K562 (cell line): ENCODE measurements around the gene HEPACAM2. TPM values are rescaled to one million over a fixed set of nuclear protein-coding genes. Genes with fewer than 3 reads are reported as not detected.

Source experiments
- CREB5 ChIP-seq: fragments of 250-450 bp; sonication (Bioruptor Pico); IDR thresholded peaks from 2 replicates; pipeline ENCODE4 v1.5.0; 2020; ENCODE audit warnings: mild to moderate bottlenecking
- ELK3 ChIP-seq: fragments of 450-650 bp; formaldehyde crosslinking; IDR thresholded peaks from 2 replicates; pipeline ENCODE4 v1.4.0; 2020; ENCODE audit warnings: mild to moderate bottlenecking
- ETS1 ChIP-seq: conservative IDR thresholded peaks from 2 replicates; pipeline ENCODE4 v1.6.1; 2011; ENCODE audit warnings: low read depth, mild to moderate bottlenecking, low read length; ENCODE audit not compliant: control insufficient read depth
- HINFP ChIP-seq: fragments of 450-650 bp; conservative IDR thresholded peaks from 2 replicates; pipeline ENCODE4 v1.6.1; 2016; ENCODE audit warnings: missing genetic modification characterization, low read depth, mild to moderate bottlenecking, control low read depth, missing compliant biosample characterization
- HSF4 ChIP-seq: fragments of 250-450 bp; sonication (Bioruptor Pico); IDR thresholded peaks from 2 replicates; pipeline ENCODE4 v2.1.2; 2022; ENCODE audit warnings: mild to moderate bottlenecking, moderate library complexity, borderline replicate concordance
- KDM4B ChIP-seq, 2 experiments: fragments of 450-650 bp in 1 of 2; sonication (generic) in 1 of 2; IDR thresholded peaks; 2 replicates each; pipeline ENCODE4 v1.6.1; 2016 to 2017; ENCODE audit warnings: borderline replicate concordance in 2 of 2, antibody characterized with exemption in 1 of 2, low read depth in 1 of 2, mild to moderate bottlenecking in 1 of 2
- KLF13 ChIP-seq: fragments of 450-650 bp; IDR thresholded peaks from 2 replicates; pipeline ENCODE4 v1.6.1; 2016; ENCODE audit warnings: missing genetic modification characterization, low read depth, mild to moderate bottlenecking, missing compliant biosample characterization, moderate library complexity, borderline replicate concordance
- L3MBTL2 ChIP-seq: fragments of 450-650 bp; IDR thresholded peaks from 2 replicates; pipeline ENCODE4 v1.6.1; 2016; ENCODE audit warnings: mild to moderate bottlenecking, moderate library complexity
- MCM5 ChIP-seq: fragments of 450-650 bp; IDR thresholded peaks from 2 replicates; pipeline ENCODE4 v1.6.1; 2016; ENCODE audit warnings: low read depth
- POLR2B ChIP-seq: fragments of 450-650 bp; IDR thresholded peaks from 2 replicates; pipeline ENCODE4 v1.6.1; 2018; ENCODE audit warnings: low read depth; ENCODE audit not compliant: partially characterized antibody
- RFX7 ChIP-seq: fragments of 250-450 bp; sonication (Bioruptor Pico); IDR thresholded peaks from 2 replicates; pipeline ENCODE4 v1.5.1; 2021; ENCODE audit warnings: mild to moderate bottlenecking
- TCF3 ChIP-seq: sonication (generic); formaldehyde crosslinking; IDR thresholded peaks from 2 replicates; pipeline ENCODE4 v1.4.0; 2020; ENCODE audit warnings: mild to moderate bottlenecking, missing genetic modification reagents
- ZC3H4 ChIP-seq: sonication (generic); formaldehyde crosslinking; IDR thresholded peaks from 2 replicates; pipeline ENCODE4 v1.9.0; 2021; ENCODE audit warnings: missing genetic modification reagents, borderline replicate concordance
- ZNF232 ChIP-seq: sonication (generic); formaldehyde crosslinking; IDR thresholded peaks from 2 replicates; pipeline ENCODE4 v1.8.0; 2022; ENCODE audit warnings: mild to moderate bottlenecking, missing genetic modification reagents
- ZNF592 ChIP-seq: fragments of 450-650 bp; IDR thresholded peaks from 2 replicates; pipeline ENCODE4 v1.6.1; 2017; ENCODE audit warnings: antibody characterized with exemption, mild to moderate bottlenecking
- ZNF655 ChIP-seq: fragments of 250-450 bp; sonication (Bioruptor Pico); IDR thresholded peaks from 2 replicates; pipeline ENCODE4 v1.5.0; 2021
- polyA plus RNA-seq, 8 experiments: library from polyadenylated mRNA; depleted of rRNA in 4 of 8; stranded (reverse) in 5 of 8; unstranded in 3 of 8; fragments of >200 nt; fragmentation: Nextera tagmentation in 2 of 8; fragmentation: Illumina TruSeq in 1 of 8; extraction: Ambion mirVana in 2 of 8; extraction: Trizol in 1 of 8; gene quantifications; 2 replicates each; pipeline versions ENCODE4 v1.2.1 to v1.2.3, GENCODE V29; 2011 to 2014; ENCODE audit warnings: inconsistent platforms in 1 of 8, missing spikeins in 1 of 8
- total RNA-seq, 7 experiments: library from RNA; depleted of rRNA in 6 of 7; stranded (reverse); fragments of >200 nt in 6 of 7; fragmentation: Illumina TruSeq in 2 of 7; extraction: Trizol in 2 of 7; gene quantifications; 2 replicates each; pipeline versions ENCODE4 v1.2.1 to v1.2.3, GENCODE V29; 2011 to 2021; ENCODE audit warnings: low replicate concordance in 1 of 7

The HEPACAM2 gene
- total and polyA plus RNA-seq, 9 of the 15 experiments (the other 6 are each of a cell fraction or from before 2014, with no cell fraction given), result 2.0 to 6.5 (median 3.9) TPM

GRCh38 chr7:93228302-93228701 lies 2.0 kb upstream of the HEPACAM2 start (continued):
- TF ChIP-seq ZNF592 (peak; percentile 28; the same call in 1 of the 2 replicates), ZC3H4 (CRISPR knock-in tag) (no peak), KDM4B (IDR thresholded peaks at IDR 0.05; ENCODE audit: borderline replicate concordance in 2 of 2, low read depth in 1 of 2) (no peak), KLF13 (tag) (no peak), L3MBTL2 (no peak), POLR2B (no peak), HINFP (tag) (no peak), MCM5 (no peak), CREB5 (CRISPR knock-in tag) (no peak), TCF3 (no peak), ZNF655 (CRISPR knock-in tag) (no peak), ETS1 (no peak), ZNF232 (CRISPR knock-in tag) (no peak), ELK3 (CRISPR knock-in tag) (no peak), RFX7 (CRISPR knock-in tag) (0 out of 2 replicates have a peak, but pooled peaks have one; percentile 22), HSF4 (no peak)
